SK-N-SH treated with all-trans-retinoic acid at 6 μM for 48 hours (cell line): ENCODE data around the gene GINS1.
"Not testable (repeated sequence)": the region's sequence is repeated elsewhere in the genome, so short reads cannot be mapped to it uniquely, and the experiment has no call there.

Experiments
- ATAC-seq: fragments of 200-7000 bp; cut with Tn5 transposase; 3 replicates; pipeline ENCODE4 v1.9.1; 2020; ENCODE audit warnings: mild to moderate bottlenecking, moderate library complexity
- ARNTL ChIP-seq: fragments of 450-650 bp; formaldehyde crosslinking; IDR thresholded peaks from 2 replicates; pipeline ENCODE4 v1.5.0; 2020; ENCODE audit warnings: low read depth, mild to moderate bottlenecking, moderate library complexity, borderline replicate concordance
- BACH2 ChIP-seq: fragments of 250-450 bp; sonication (Bioruptor Pico); IDR thresholded peaks from 2 replicates; pipeline ENCODE4 v1.9.0; 2021; ENCODE audit warnings: mild to moderate bottlenecking, borderline replicate concordance
- CREB5 ChIP-seq: fragments of 250-450 bp; sonication (Bioruptor Pico); IDR thresholded peaks from 2 replicates; pipeline ENCODE4 v1.5.1; 2020; ENCODE audit warnings: low read depth, mild to moderate bottlenecking, moderate library complexity
- CSDC2 ChIP-seq: fragments of 250-450 bp; sonication (Bioruptor Pico); IDR thresholded peaks from 2 replicates; pipeline ENCODE4 v1.5.0; 2020; ENCODE audit warnings: mild to moderate bottlenecking, moderate library complexity
- CSRNP3 ChIP-seq: fragments of 250-450 bp; sonication (Bioruptor Pico); IDR thresholded peaks from 2 replicates; pipeline ENCODE4 v1.5.1; 2021; ENCODE audit warnings: mild to moderate bottlenecking, moderate library complexity
- ESRRG ChIP-seq: fragments of 250-450 bp; sonication (Bioruptor Pico); IDR thresholded peaks from 2 replicates; pipeline ENCODE4 v1.6.1; 2021; ENCODE audit warnings: mild to moderate bottlenecking
- GLIS3 ChIP-seq: fragments of 250-450 bp; sonication (Bioruptor Pico); IDR thresholded peaks from 2 replicates; pipeline ENCODE4 v1.5.0; 2020; ENCODE audit warnings: mild to moderate bottlenecking, moderate library complexity
- ISL1 ChIP-seq: fragments of 250-450 bp; sonication (Bioruptor Pico); IDR thresholded peaks from 2 replicates; pipeline ENCODE4 v2.1.2; 2022; ENCODE audit warnings: mild to moderate bottlenecking, moderate library complexity
- OSR1 ChIP-seq: fragments of 250-450 bp; sonication (Bioruptor Pico); IDR thresholded peaks from 2 replicates; pipeline ENCODE4 v1.8.0; 2022; ENCODE audit warnings: moderate library complexity, mild to moderate bottlenecking, inconsistent platforms
- PPARA ChIP-seq: fragments of 250-450 bp; sonication (Bioruptor Pico); IDR thresholded peaks from 2 replicates; pipeline ENCODE4 v1.5.0; 2020; ENCODE audit warnings: mild to moderate bottlenecking, borderline replicate concordance
- RARB ChIP-seq: fragments of 250-450 bp; sonication (Bioruptor Pico); IDR thresholded peaks from 2 replicates; pipeline ENCODE4 v1.8.0; 2021; ENCODE audit warnings: mild to moderate bottlenecking, moderate library complexity
- SNAI2 ChIP-seq: fragments of 250-450 bp; sonication (Bioruptor Pico); IDR thresholded peaks from 2 replicates; pipeline ENCODE4 v1.5.0; 2020; ENCODE audit warnings: mild to moderate bottlenecking, moderate library complexity
- TCF4 ChIP-seq: fragments of 250-450 bp; sonication (Bioruptor Pico); IDR thresholded peaks from 2 replicates; pipeline ENCODE4 v1.8.0; 2021; ENCODE audit warnings: mild to moderate bottlenecking, moderate library complexity, borderline replicate concordance
- ZC3H10 ChIP-seq: fragments of 250-450 bp; sonication (Bioruptor Pico); IDR thresholded peaks from 2 replicates; pipeline ENCODE4 v1.5.1; 2021; ENCODE audit warnings: mild to moderate bottlenecking, moderate library complexity
- ZFP3 ChIP-seq: fragments of 250-450 bp; sonication (Bioruptor Pico); IDR thresholded peaks from 2 replicates; pipeline ENCODE4 v1.5.0; 2020; ENCODE audit warnings: mild to moderate bottlenecking, moderate library complexity
- ZFP30 ChIP-seq: fragments of 450-650 bp; formaldehyde crosslinking; IDR thresholded peaks from 2 replicates; pipeline ENCODE4 v1.5.0; 2022; ENCODE audit warnings: mild to moderate bottlenecking, moderate library complexity
- ZNF565 ChIP-seq: fragments of 450-650 bp; formaldehyde crosslinking; conservative IDR thresholded peaks from 2 replicates; pipeline ENCODE4 v1.5.0; 2020; ENCODE audit warnings: low read depth, mild to moderate bottlenecking, moderate library complexity
- ZNF70 ChIP-seq: fragments of 450-650 bp; formaldehyde crosslinking; IDR thresholded peaks from 2 replicates; pipeline ENCODE4 v1.5.0; 2020; ENCODE audit warnings: mild to moderate bottlenecking, moderate library complexity
- ZNF8 ChIP-seq: fragments of 450-650 bp; formaldehyde crosslinking; IDR thresholded peaks from 2 replicates; pipeline ENCODE4 v1.5.0; 2020; ENCODE audit warnings: mild to moderate bottlenecking, moderate library complexity
- TF ChIP-seq, protein P1 (sequence below): fragments of 250-450 bp; sonication (Bioruptor Pico); IDR thresholded peaks from 2 replicates; pipeline ENCODE4 v1.5.0; 2020; ENCODE audit warnings: mild to moderate bottlenecking, moderate library complexity
- TF ChIP-seq, protein P2 (sequence below): fragments of 250-450 bp; sonication (Bioruptor Pico); IDR thresholded peaks from 2 replicates; pipeline ENCODE4 v1.8.0; 2020; ENCODE audit warnings: mild to moderate bottlenecking, moderate library complexity, borderline replicate concordance

GINS1 gene

DNA sequence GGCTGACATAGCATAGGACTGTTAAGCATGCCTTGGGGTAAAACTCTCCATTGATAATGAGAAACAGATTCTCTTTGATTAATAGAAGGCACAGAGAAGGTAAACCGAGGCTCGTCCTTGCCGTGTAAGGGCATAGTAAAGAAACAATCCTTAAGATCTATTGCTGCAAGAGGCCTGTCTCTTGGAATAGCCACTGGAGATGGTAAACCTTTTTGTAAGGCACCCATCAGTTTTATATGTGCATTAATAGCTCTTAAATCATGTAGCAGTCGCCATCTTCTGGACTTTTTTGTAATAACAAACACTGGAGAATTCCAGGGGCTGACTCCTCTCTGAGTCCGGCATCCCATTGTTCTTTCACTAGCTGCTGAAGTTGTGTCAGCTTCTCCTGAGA lies 8.4 kb upstream of the GINS1 start:
- peak; percentile 100 for ATAC-seq

GRCh38 chr20:25400291-25400732 lies 7.2 kb upstream of the GINS1 start:
- ATAC-seq: not testable (repeated sequence)

More for the DNA sequence above, 8.4 kb upstream of the GINS1 start:
- TF ChIP-seq TCF4 (no peak), ZFP30 (CRISPR knock-in tag) (no peak), ZNF565 (CRISPR knock-in tag) (no peak), ISL1 (CRISPR knock-in tag) (no peak), BACH2 (CRISPR knock-in tag) (no peak), ZC3H10 (CRISPR knock-in tag) (no peak), ZNF70 (no peak), ESRRG (CRISPR knock-in tag) (no peak), PPARA (CRISPR knock-in tag) (no peak), ARNTL (CRISPR knock-in tag) (no peak), ZFP3 (no peak), RARB (no peak), ZNF8 (CRISPR knock-in tag) (no peak), GLIS3 (CRISPR knock-in tag) (no peak), CSRNP3 (CRISPR knock-in tag) (no peak), SNAI2 (CRISPR knock-in tag) (no peak), CREB5 (CRISPR knock-in tag) (no peak)
- TF ChIP-seq, protein P1, sequence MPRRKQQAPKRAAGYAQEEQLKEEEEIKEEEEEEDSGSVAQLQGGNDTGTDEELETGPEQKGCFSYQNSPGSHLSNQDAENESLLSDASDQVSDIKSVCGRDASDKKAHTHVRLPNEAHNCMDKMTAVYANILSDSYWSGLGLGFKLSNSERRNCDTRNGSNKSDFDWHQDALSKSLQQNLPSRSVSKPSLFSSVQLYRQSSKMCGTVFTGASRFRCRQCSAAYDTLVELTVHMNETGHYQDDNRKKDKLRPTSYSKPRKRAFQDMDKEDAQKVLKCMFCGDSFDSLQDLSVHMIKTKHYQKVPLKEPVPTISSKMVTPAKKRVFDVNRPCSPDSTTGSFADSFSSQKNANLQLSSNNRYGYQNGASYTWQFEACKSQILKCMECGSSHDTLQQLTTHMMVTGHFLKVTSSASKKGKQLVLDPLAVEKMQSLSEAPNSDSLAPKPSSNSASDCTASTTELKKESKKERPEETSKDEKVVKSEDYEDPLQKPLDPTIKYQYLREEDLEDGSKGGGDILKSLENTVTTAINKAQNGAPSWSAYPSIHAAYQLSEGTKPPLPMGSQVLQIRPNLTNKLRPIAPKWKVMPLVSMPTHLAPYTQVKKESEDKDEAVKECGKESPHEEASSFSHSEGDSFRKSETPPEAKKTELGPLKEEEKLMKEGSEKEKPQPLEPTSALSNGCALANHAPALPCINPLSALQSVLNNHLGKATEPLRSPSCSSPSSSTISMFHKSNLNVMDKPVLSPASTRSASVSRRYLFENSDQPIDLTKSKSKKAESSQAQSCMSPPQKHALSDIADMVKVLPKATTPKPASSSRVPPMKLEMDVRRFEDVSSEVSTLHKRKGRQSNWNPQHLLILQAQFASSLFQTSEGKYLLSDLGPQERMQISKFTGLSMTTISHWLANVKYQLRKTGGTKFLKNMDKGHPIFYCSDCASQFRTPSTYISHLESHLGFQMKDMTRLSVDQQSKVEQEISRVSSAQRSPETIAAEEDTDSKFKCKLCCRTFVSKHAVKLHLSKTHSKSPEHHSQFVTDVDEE (CRISPR knock-in tag): no peak
- TF ChIP-seq, protein P2, sequence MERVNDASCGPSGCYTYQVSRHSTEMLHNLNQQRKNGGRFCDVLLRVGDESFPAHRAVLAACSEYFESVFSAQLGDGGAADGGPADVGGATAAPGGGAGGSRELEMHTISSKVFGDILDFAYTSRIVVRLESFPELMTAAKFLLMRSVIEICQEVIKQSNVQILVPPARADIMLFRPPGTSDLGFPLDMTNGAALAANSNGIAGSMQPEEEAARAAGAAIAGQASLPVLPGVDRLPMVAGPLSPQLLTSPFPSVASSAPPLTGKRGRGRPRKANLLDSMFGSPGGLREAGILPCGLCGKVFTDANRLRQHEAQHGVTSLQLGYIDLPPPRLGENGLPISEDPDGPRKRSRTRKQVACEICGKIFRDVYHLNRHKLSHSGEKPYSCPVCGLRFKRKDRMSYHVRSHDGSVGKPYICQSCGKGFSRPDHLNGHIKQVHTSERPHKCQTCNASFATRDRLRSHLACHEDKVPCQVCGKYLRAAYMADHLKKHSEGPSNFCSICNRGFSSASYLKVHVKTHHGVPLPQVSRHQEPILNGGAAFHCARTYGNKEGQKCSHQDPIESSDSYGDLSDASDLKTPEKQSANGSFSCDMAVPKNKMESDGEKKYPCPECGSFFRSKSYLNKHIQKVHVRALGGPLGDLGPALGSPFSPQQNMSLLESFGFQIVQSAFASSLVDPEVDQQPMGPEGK: no peak
- TF ChIP-seq, all 23 proteins: peak for 0

GRCh38 chr20:25402583-25402982 lies 4.9 kb upstream of the GINS1 start:
- TF ChIP-seq ZFP30 (CRISPR knock-in tag) (no peak), ZNF565 (CRISPR knock-in tag) (no peak), GLIS3 (CRISPR knock-in tag) (no peak), CSRNP3 (CRISPR knock-in tag) (no peak), ISL1 (CRISPR knock-in tag) (no peak), OSR1 (CRISPR knock-in tag) (no peak), CSDC2 (CRISPR knock-in tag) (no peak), PPARA (CRISPR knock-in tag) (no peak), ZNF70 (no peak), CREB5 (CRISPR knock-in tag) (no peak)
- TF ChIP-seq, protein P2: no peak
- TF ChIP-seq, protein P1 (CRISPR knock-in tag): no peak
- TF ChIP-seq, all 23 proteins: peak for 0
- no peak for ATAC-seq
